HepG2 (cell line): Measurements from ENCODE around the gene ADAMTS16. TPM values are rescaled to one million over a fixed set of nuclear protein-coding genes. Genes with fewer than 3 reads are reported as not detected.

Source experiments
- ATAC-seq: fragments of 200-7000 bp; cut with Tn5 transposase; 3 replicates; pipeline ENCODE4 v1.9.1; 2020; ENCODE audit warnings: mild to moderate bottlenecking, moderate library complexity
- BruUV-seq: library from RNA; stranded (reverse); fragments of 400-500 nt; replicated peaks from 2 replicates; lab custom pipeline; 2021; lab: Mats Ljungman, UMichigan
- CTCF ChIA-PET: fragments of 300-600 bp; formaldehyde crosslinking; extraction: SDS; loops from one replicate; lab custom pipeline; 2021; ENCODE audit warnings: low total read pairs, inconsistent platforms, low intra/inter-chr PET ratio; lab: Yijun Ruan, JAX
- POLR2A ChIA-PET: fragments of 350-600 bp; sonication (Branson Sonifier 250); formaldehyde crosslinking; loops from one replicate; lab custom pipeline; 2020; ENCODE audit warnings: antibody characterized with exemption, inconsistent platforms; lab: Yijun Ruan, JAX
- DNase-seq: peaks from one replicate; pipeline ENCODE4 v3.0.0-alpha.2; 2015; ENCODE audit warnings: low spot score
- FAIRE-seq: peaks from 3 replicates; lab custom pipeline; 2011; peaks lifted over from hg19 to GRCh38; lab: Jason Lieb, UNC
- H2AFZ ChIP-seq: one replicate; pipeline ENCODE4 v1.6.1; 2011; ENCODE audit warnings: low read length, inconsistent platforms
- H3K27ac ChIP-seq: fragments of 300-600 bp; 3 replicates; pipeline ENCODE4 v1.8.0; 2011; ENCODE audit warnings: mixed run types, mild to moderate bottlenecking, mixed read lengths, low read length, inconsistent platforms; ENCODE audit not compliant: insufficient read depth; ENCODE audit errors: extremely low read length
- H3K27me3 ChIP-seq, 2 experiments: fragments of 200-600 bp in 1 of 2; 2 replicates in 1 of 2; 3 replicates in 1 of 2; pipeline versions ENCODE4 v1.6.0 to v1.8.0; 2011; ENCODE audit warnings: low read length in 2 of 2, mild to moderate bottlenecking in 2 of 2, moderate library complexity in 2 of 2, inconsistent platforms in 1 of 2; ENCODE audit not compliant: insufficient read depth in 2 of 2, control insufficient read depth in 1 of 2
- H3K36me3 ChIP-seq, 2 experiments: fragments of 200-600 bp in 1 of 2; replicated peaks in 1 of 2; 2 replicates in 1 of 2; 3 replicates in 1 of 2; pipeline versions ENCODE4 v1.5.1 to v1.8.0; 2011; ENCODE audit warnings: low read length in 2 of 2, inconsistent platforms in 1 of 2; ENCODE audit not compliant: insufficient read depth in 2 of 2, control insufficient read depth in 1 of 2
- H3K4me1 ChIP-seq: 2 replicates; pipeline ENCODE4 v1.5.1; 2012; ENCODE audit warnings: low read length, inconsistent platforms; ENCODE audit not compliant: insufficient read depth
- H3K4me2 ChIP-seq: 2 replicates; pipeline ENCODE4 v1.6.0; 2011; ENCODE audit warnings: low read depth, low read length, inconsistent platforms
- H3K4me3 ChIP-seq, 3 experiments: fragments of 200-600 bp in 1 of 3; sonication (generic), shearing (Covaris generic) in 1 of 3; replicated peaks in 1 of 3; 2 replicates each; pipeline ENCODE4 v1.5.1; 2011 to 2016; ENCODE audit warnings: low read length in 3 of 3, inconsistent platforms in 2 of 3, low read depth in 2 of 3, mild to moderate bottlenecking in 2 of 3, control low read depth in 1 of 3, mixed read lengths in 1 of 3; ENCODE audit not compliant: insufficient read depth in 1 of 3
- H3K79me2 ChIP-seq: one replicate; pipeline ENCODE4 v1.6.1; 2011; ENCODE audit warnings: low read length, inconsistent platforms; ENCODE audit not compliant: insufficient read depth
- H3K9ac ChIP-seq: 2 replicates; pipeline ENCODE4 v1.6.0; 2011; ENCODE audit warnings: mild to moderate bottlenecking, low read depth, low read length, inconsistent platforms; ENCODE audit not compliant: insufficient read depth
- H3K9me3 ChIP-seq: 2 replicates; pipeline ENCODE4 v1.5.1; 2012; ENCODE audit warnings: mild to moderate bottlenecking, low read length
- H4K20me1 ChIP-seq: 2 replicates; pipeline ENCODE4 v1.6.0; 2011; ENCODE audit warnings: inconsistent platforms, mild to moderate bottlenecking, low read length, moderate library complexity; ENCODE audit not compliant: insufficient read depth
- ARNTL ChIP-seq: sonication (generic); formaldehyde crosslinking; IDR thresholded peaks from 2 replicates; pipeline ENCODE4 v1.4.0; 2020; ENCODE audit warnings: mild to moderate bottlenecking, missing genetic modification reagents
- ATAD3A ChIP-seq: sonication (generic); formaldehyde crosslinking; IDR thresholded peaks from 2 replicates; pipeline ENCODE4 v1.4.0; 2020; ENCODE audit warnings: missing genetic modification reagents
- GABPB1 ChIP-seq: IDR thresholded peaks from 2 replicates; pipeline ENCODE4 v1.6.1; 2016; ENCODE audit warnings: mild to moderate bottlenecking, missing genetic modification reagents, moderate library complexity, missing compliant biosample characterization
- HNRNPH1 ChIP-seq: fragments of 200-400 bp; formaldehyde crosslinking; optimal IDR thresholded peaks from 2 replicates; pipeline ENCODE3; 2017; ENCODE audit warnings: mild to moderate bottlenecking, low read depth, low read length
- KAT8 ChIP-seq: IDR thresholded peaks from 2 replicates; pipeline ENCODE4 v1.6.1; 2016; ENCODE audit warnings: missing genetic modification reagents, missing compliant biosample characterization
- MTF2 ChIP-seq: sonication (generic); formaldehyde crosslinking; IDR thresholded peaks from 2 replicates; pipeline ENCODE4 v1.5.0; 2020; ENCODE audit warnings: missing genetic modification reagents, borderline replicate concordance
- SKI ChIP-seq: fragments of 450-650 bp; IDR thresholded peaks from one replicate; pipeline ENCODE4 v1.6.1; 2018; ENCODE audit warnings: mild to moderate bottlenecking; ENCODE audit not compliant: partially characterized antibody
- STAG1 ChIP-seq: sonication (generic); formaldehyde crosslinking; IDR thresholded peaks from 2 replicates; pipeline ENCODE4 v1.4.0; 2020; ENCODE audit warnings: missing genetic modification reagents
- TOPORS ChIP-seq: sonication (generic); formaldehyde crosslinking; IDR thresholded peaks from 2 replicates; pipeline ENCODE4 v1.8.0; 2023; ENCODE audit warnings: mild to moderate bottlenecking, missing genetic modification reagents
- ZNF75D ChIP-seq: sonication (generic); formaldehyde crosslinking; IDR thresholded peaks from 2 replicates; pipeline ENCODE4 v1.8.1; 2023; ENCODE audit warnings: missing genetic modification reagents, mild to moderate bottlenecking, borderline replicate concordance
- ZNF776 ChIP-seq: sonication (generic); formaldehyde crosslinking; IDR thresholded peaks from 2 replicates; pipeline ENCODE4 v1.4.0; 2020; ENCODE audit warnings: mild to moderate bottlenecking, missing genetic modification reagents
- WGBS: methylation state at CpG from one replicate; pipeline ENCODE4 v1.1.6; 2017; ENCODE audit warnings: low lambda C conversion rate; 5-methylcytosine and 5-hydroxymethylcytosine counted together
- in situ Hi-C: cut with HindIII; loops from 2 replicates; pipeline ENCODE4 v1.10.0; 2017; ENCODE audit warnings: low pct_unique_long_range_greater_than_20kb; ENCODE audit not compliant: extremely low pct_ligation_motif_present
- intact Hi-C: fragments of 100-400 bp; cut with micrococcal nuclease; formaldehyde crosslinking; loops from one replicate; pipeline ENCODE4 v1.10.0; 2022; ENCODE audit not compliant: unreplicated experiment
- polyA plus RNA-seq, 8 experiments: library from polyadenylated mRNA; depleted of rRNA in 3 of 8; stranded (reverse) in 7 of 8; unstranded in 1 of 8; fragments of >200 nt; fragmentation: Illumina TruSeq in 4 of 8; extraction: Trizol in 4 of 8; gene quantifications; 2 replicates each; pipeline versions ENCODE4 v1.2.1 to v1.2.3, GENCODE V29; 2011 to 2016; ENCODE audit warnings: low read depth in 4 of 8, missing spikeins in 1 of 8, mixed read lengths in 1 of 8; ENCODE audit not compliant: insufficient read depth in 1 of 8
- total RNA-seq, 5 experiments: library from RNA; depleted of rRNA; stranded (reverse); fragments of >200 nt; fragmentation: Illumina TruSeq; extraction: Trizol; gene quantifications; 2 replicates each; pipeline ENCODE4 v1.2.3, GENCODE V29; 2016; ENCODE audit warnings: low read depth in 1 of 5
- TF ChIP-seq, protein P1 (sequence below): sonication (generic); formaldehyde crosslinking; IDR thresholded peaks from 2 replicates; pipeline ENCODE4 v1.4.0; 2020; ENCODE audit warnings: missing genetic modification reagents, borderline replicate concordance
- TF ChIP-seq, protein P2 (sequence below): sonication (generic); formaldehyde crosslinking; IDR thresholded peaks from 2 replicates; pipeline ENCODE4 v1.9.0; 2021; ENCODE audit warnings: mild to moderate bottlenecking, missing genetic modification reagents
- TF ChIP-seq, protein P3 (sequence below): sonication (generic); formaldehyde crosslinking; IDR thresholded peaks from 2 replicates; pipeline ENCODE4 v1.5.0; 2020; ENCODE audit warnings: missing genetic modification reagents

The ADAMTS16 gene
- total and polyA plus RNA-seq, 2 of the 13 experiments (the other 11 are each of a cell fraction or from before 2014, with no cell fraction given), result 0.02 to 0.03 TPM

DNA sequence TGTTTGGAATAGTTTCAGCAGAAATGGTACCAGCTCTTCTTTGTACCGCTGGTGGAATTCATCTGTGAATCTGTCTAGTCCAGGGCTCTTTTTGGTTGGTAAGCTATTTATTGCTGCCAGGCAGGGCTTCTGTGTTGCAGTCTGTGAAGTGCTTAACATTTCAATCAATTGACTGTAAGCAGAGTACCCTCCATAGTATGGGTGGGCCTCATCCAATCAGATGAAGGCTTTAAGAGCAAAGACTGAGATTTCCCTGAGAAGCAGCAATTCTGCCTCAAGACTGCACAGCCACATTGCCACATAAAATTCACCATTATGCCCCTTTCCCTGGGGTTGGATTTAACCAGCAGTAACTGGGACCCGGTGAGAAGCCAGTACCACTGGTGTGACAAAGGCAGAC is 183.4 kb downstream of the ADAMTS16 start:
- Histone ChIP-seq H3K27ac (no peak overlapping the region), H3K4me3 (no peak overlapping the region), H3K9ac (no peak overlapping the region), H3K36me3 (no peaks in the 10 kb centered on the region), H3K9me3 (no peaks in the 10 kb centered on the region), H3K4me1 (peaks cover 15% of the 10 kb centered on the region), H3K4me2 (no peak overlapping the region), H3K27me3 (peaks cover 3 to 25% of the 10 kb centered on the region in 2 experiments; a peak in 3 of 5 replicates), H4K20me1 (no peaks in the 10 kb centered on the region), H3K79me2 (no peaks in the 10 kb centered on the region), H2AFZ (no peak overlapping the region)
- ChIA-PET CTCF (no interaction called here), POLR2A (no interaction called here)
- WGBS, result 36% methylated on average over 1 of the region's 2 CpGs
- DNase-seq (no peak), ATAC-seq (no peak), FAIRE-seq (no peak)
- BruUV-seq, result no TSS peak
- in situ Hi-C loops (no loop called here), intact Hi-C loops (no loop called here)
- no peak for TF ChIP-seq GABPB1 (CRISPR knock-in tag)
- TF ChIP-seq MTF2 (CRISPR knock-in tag), result no peak
- TF ChIP-seq, protein P1, sequence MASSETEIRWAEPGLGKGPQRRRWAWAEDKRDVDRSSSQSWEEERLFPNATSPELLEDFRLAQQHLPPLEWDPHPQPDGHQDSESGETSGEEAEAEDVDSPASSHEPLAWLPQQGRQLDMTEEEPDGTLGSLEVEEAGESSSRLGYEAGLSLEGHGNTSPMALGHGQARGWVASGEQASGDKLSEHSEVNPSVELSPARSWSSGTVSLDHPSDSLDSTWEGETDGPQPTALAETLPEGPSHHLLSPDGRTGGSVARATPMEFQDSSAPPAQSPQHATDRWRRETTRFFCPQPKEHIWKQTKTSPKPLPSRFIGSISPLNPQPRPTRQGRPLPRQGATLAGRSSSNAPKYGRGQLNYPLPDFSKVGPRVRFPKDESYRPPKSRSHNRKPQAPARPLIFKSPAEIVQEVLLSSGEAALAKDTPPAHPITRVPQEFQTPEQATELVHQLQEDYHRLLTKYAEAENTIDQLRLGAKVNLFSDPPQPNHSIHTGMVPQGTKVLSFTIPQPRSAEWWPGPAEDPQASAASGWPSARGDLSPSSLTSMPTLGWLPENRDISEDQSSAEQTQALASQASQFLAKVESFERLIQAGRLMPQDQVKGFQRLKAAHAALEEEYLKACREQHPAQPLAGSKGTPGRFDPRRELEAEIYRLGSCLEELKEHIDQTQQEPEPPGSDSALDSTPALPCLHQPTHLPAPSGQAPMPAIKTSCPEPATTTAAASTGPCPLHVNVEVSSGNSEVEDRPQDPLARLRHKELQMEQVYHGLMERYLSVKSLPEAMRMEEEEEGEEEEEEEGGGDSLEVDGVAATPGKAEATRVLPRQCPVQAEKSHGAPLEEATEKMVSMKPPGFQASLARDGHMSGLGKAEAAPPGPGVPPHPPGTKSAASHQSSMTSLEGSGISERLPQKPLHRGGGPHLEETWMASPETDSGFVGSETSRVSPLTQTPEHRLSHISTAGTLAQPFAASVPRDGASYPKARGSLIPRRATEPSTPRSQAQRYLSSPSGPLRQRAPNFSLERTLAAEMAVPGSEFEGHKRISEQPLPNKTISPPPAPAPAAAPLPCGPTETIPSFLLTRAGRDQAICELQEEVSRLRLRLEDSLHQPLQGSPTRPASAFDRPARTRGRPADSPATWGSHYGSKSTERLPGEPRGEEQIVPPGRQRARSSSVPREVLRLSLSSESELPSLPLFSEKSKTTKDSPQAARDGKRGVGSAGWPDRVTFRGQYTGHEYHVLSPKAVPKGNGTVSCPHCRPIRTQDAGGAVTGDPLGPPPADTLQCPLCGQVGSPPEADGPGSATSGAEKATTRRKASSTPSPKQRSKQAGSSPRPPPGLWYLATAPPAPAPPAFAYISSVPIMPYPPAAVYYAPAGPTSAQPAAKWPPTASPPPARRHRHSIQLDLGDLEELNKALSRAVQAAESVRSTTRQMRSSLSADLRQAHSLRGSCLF (CRISPR knock-in tag), result no peak
- no peak for TF ChIP-seq ARNTL
- no peak for TF ChIP-seq STAG1 (CRISPR knock-in tag)
- TF ChIP-seq, protein P2, sequence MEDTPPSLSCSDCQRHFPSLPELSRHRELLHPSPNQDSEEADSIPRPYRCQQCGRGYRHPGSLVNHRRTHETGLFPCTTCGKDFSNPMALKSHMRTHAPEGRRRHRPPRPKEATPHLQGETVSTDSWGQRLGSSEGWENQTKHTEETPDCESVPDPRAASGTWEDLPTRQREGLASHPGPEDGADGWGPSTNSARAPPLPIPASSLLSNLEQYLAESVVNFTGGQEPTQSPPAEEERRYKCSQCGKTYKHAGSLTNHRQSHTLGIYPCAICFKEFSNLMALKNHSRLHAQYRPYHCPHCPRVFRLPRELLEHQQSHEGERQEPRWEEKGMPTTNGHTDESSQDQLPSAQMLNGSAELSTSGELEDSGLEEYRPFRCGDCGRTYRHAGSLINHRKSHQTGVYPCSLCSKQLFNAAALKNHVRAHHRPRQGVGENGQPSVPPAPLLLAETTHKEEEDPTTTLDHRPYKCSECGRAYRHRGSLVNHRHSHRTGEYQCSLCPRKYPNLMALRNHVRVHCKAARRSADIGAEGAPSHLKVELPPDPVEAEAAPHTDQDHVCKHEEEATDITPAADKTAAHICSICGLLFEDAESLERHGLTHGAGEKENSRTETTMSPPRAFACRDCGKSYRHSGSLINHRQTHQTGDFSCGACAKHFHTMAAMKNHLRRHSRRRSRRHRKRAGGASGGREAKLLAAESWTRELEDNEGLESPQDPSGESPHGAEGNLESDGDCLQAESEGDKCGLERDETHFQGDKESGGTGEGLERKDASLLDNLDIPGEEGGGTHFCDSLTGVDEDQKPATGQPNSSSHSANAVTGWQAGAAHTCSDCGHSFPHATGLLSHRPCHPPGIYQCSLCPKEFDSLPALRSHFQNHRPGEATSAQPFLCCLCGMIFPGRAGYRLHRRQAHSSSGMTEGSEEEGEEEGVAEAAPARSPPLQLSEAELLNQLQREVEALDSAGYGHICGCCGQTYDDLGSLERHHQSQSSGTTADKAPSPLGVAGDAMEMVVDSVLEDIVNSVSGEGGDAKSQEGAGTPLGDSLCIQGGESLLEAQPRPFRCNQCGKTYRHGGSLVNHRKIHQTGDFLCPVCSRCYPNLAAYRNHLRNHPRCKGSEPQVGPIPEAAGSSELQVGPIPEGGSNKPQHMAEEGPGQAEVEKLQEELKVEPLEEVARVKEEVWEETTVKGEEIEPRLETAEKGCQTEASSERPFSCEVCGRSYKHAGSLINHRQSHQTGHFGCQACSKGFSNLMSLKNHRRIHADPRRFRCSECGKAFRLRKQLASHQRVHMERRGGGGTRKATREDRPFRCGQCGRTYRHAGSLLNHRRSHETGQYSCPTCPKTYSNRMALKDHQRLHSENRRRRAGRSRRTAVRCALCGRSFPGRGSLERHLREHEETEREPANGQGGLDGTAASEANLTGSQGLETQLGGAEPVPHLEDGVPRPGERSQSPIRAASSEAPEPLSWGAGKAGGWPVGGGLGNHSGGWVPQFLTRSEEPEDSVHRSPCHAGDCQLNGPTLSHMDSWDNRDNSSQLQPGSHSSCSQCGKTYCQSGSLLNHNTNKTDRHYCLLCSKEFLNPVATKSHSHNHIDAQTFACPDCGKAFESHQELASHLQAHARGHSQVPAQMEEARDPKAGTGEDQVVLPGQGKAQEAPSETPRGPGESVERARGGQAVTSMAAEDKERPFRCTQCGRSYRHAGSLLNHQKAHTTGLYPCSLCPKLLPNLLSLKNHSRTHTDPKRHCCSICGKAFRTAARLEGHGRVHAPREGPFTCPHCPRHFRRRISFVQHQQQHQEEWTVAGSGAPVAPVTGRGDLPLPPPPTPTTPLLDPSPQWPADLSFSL (CRISPR knock-in tag), result no peak
- TF ChIP-seq SKI, result no peak
- no peak for TF ChIP-seq ATAD3A (CRISPR knock-in tag)
- TF ChIP-seq HNRNPH1, result no peak
- no peak for TF ChIP-seq ZNF776 (CRISPR knock-in tag)
- TF ChIP-seq TOPORS (CRISPR knock-in tag), result no peak
- TF ChIP-seq, protein P3, sequence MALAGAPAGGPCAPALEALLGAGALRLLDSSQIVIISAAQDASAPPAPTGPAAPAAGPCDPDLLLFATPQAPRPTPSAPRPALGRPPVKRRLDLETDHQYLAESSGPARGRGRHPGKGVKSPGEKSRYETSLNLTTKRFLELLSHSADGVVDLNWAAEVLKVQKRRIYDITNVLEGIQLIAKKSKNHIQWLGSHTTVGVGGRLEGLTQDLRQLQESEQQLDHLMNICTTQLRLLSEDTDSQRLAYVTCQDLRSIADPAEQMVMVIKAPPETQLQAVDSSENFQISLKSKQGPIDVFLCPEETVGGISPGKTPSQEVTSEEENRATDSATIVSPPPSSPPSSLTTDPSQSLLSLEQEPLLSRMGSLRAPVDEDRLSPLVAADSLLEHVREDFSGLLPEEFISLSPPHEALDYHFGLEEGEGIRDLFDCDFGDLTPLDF (CRISPR knock-in tag), result no peak
- TF ChIP-seq KAT8 (CRISPR knock-in tag), result no peak
- no peak for TF ChIP-seq ZNF75D
